Fibroblast of skin of abdomen (primary cell): ENCODE data around the gene PGGHG.

Experiments
- DNase-seq: peaks from one replicate; pipeline ENCODE4 v3.0.0-alpha.2; 2013

Gene PGGHG

DNA sequence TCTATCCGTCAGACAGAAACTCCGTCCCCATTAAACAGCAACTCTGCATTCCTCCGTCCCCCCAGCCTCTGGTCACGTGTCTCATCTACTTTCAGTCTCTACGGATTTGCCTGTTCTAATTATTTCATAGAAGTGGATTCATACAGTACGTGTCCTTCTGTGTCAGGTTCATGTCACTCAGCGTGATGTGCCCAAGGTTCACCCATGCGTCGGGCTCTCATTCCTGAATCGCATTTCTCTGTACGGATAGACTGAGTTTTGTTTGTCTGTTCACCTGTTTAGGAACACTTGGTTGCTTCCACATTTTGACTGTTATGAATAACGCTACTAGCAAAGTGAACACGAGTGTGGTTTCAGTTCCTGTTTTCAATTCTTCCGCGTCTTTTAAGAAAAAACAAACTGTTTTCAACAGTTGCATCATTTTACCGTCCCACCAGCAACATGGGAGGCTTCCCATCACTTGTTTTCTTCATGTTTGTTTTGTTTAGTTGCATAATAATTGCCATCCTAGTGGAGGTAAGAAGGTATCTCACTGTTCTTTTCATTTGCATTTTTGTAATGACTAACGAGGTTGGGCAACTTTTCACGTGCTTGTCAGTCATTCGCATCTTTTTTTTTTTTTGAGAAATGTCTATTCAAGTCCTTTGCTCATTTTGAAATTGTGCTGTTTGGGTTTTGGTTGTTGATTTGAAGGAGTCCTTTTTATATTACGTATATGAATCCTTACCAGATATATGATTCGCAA is 19.6 kb upstream of the PGGHG start:
- DNase-seq, result no peak

DNA sequence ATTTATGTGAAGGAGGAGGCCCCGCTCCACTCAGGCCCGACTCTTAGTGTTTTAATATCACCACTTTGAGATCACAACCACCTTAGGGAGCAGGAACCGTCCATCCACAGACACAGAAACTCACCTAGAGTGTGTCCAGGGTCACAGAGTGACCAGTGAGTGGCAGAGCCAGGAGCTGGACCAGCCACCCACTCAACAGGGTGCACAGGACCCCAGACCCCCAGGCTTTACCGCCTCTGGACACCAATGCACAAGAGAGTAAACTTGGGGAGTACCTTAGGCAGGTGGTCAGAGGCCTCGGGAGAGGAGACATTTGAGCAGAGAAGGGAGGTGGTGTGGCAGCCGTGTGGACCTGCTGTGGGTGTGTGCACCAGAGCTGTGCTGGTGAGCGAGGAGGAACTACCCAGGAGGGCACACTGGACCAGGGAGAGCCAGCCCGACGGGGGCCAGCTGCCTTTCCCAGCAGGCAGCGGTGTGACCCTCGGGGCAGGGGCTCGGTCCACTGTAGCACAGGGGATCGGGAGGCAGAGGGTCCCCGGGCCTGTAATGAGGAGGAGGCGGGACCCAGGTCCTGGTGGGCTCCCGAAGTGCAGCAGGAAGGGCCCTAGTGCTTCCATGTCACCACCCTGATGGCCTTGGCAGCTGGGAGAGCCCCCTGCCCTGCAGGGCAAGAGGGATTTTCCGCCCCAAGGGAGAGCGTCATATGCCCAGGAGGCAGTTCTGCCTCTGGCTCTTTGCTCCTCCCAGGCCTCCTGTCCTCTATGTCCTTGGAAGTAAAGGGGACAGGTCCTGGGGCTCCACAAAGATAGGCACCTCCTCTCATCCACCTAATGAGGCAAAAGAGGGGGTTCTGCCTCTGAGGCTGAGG is 18.2 kb upstream of the PGGHG start:
- DNase-seq, result no peak

- no peak for DNase-seq
Observed at GRCh38 chr11:271319-271715, 17.6 kb upstream of the PGGHG start.

- DNase-seq, result no peak
Observed at GRCh38 chr11:272195-272930, 16.6 kb upstream of the PGGHG start.

DNA sequence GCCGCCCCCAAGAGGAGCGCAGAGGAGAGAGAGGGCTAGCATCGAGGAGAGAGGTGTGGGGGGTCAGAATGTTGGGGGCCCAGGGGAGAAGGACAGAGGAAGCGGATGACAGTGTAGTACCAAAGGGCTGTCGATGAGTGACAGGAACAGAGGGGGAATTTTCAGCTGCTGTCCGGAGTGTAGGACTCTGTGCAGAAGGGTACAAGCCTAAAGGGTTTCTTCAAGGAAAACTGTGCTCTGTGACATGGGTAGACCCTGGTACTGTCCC is 16.1 kb upstream of the PGGHG start:
- DNase-seq, result no peak

DNA sequence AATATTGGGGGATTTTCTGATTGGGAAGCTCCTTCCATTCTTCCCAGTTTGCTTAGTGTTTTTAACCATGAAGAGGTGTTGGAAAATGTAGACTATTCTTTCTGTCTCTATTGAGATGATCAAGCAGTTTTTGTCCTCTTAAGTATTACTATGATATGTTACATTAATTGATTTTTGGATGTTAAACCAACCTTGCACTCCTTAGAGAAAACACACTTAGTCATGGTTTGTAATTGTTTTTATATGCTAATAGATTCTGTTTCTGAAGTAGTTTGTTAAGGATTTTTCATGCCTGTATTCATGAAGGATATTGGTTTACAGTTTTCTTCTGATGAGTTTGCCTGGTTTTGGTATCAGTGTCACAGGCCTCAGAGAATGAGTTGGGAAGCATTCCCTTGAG is 12.7 kb upstream of the PGGHG start:
- no peak for DNase-seq

DNA sequence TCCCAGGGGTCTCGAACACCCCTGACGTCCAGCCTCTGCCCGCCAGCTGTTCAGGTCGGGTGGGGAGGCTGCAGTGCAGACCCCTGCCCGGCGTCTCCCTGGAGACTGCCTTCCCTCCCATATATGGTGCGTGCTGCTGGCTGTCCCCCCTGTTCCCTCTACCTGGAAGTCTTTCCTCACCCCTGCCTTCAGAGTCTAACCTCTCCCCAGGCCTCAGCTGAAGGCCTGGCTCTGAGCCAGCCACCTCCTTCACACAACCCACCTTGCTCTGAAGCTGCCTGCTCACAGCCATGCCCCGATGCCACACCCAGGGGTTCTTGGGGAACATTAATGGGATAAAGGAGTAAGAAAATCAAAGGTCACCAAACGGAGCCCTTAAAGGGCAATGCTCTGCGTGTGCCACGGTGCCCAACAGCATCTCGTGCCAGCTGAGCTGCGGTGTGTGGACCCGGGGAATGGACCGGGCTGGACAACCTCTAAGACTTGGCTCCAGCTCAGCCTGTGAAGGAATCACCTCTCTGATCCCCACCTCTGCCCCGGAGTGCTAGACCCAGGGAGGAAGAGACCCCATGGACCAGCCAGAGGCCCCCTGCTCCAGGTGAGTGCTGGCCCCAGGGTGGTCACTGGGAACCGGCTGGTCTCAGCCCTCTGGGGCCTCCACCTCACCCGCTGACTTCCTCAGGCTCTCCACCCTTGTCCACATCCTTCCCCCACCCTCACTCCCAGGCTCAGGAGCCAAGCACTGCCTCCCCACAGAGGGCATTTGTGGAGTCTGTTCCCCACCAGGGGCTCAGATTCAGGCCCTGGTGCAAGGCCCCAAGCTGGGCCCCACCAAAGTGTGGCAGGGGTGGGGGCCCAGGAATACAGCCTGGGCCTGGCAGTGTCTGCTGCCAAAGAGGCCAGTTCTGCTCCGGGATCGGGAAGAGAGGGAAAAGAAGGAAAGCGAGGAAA is 10.7 kb upstream of the PGGHG start, which contains the start of gene NLRP6:
NLRP6 (plus strand) TSS at position 407 of the 951 bp plus-strand sequence; CDS start at position 570, 163 bp downstream.
- DNase-seq, result no peak

DNA sequence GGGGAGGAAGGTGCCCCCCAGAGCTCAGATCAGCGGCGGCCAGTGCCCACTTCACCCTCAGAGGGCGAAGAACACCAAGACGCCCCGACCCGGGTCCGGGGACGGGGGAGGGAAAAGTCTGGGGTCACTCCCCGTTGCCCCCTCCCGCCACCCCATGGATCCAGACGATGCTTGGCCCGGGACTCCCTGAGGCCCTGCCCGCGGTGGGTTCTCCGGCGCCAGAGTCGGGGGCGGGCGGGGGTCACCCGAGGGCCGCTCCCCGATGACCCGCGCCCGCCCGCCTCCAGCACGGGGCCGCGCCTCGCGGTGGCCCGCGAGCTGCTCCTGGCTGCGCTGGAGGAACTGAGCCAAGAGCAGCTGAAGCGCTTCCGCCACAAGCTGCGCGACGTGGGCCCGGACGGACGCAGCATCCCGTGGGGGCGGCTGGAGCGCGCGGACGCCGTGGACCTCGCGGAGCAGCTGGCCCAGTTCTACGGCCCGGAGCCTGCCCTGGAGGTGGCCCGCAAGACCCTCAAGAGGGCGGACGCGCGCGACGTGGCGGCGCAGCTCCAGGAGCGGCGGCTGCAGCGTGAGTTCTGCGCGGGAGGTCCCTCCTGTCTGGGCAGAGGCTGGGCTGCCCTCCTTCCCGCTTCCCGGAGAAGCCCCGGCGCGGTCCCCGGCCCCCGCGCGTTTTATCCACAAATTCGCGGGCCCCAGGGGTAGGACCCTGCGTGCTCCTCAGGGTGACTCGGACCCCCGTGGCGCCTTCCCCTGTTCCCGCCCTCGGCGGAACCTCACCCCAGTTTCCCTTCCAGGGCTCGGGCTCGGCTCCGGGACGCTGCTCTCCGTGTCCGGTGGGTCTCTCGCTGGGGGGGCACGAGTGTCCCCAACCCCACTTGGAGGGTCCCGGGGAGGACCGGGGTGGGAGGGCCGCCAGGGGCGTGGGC is 9.6 kb upstream of the PGGHG start:
- no peak for DNase-seq

DNA sequence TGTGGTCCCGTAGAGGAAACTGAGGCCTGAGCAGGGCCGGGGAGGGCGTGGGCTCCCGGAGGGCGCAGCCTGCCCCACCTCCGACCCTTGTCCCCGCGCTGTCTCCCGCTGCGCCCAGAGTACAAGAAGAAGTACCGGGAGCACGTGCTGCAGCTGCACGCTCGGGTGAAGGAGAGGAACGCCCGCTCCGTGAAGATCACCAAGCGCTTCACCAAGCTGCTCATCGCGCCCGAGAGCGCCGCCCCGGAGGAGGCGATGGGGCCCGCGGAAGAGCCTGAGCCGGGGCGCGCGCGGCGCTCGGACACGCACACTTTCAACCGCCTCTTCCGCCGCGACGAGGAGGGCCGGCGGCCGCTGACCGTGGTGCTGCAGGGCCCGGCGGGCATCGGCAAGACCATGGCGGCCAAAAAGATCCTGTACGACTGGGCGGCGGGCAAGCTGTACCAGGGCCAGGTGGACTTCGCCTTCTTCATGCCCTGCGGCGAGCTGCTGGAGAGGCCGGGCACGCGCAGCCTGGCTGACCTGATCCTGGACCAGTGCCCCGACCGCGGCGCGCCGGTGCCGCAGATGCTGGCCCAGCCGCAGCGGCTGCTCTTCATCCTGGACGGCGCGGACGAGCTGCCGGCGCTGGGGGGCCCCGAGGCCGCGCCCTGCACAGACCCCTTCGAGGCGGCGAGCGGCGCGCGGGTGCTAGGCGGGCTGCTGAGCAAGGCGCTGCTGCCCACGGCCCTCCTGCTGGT is 8.8 kb upstream of the PGGHG start:
- no peak for DNase-seq

DNA sequence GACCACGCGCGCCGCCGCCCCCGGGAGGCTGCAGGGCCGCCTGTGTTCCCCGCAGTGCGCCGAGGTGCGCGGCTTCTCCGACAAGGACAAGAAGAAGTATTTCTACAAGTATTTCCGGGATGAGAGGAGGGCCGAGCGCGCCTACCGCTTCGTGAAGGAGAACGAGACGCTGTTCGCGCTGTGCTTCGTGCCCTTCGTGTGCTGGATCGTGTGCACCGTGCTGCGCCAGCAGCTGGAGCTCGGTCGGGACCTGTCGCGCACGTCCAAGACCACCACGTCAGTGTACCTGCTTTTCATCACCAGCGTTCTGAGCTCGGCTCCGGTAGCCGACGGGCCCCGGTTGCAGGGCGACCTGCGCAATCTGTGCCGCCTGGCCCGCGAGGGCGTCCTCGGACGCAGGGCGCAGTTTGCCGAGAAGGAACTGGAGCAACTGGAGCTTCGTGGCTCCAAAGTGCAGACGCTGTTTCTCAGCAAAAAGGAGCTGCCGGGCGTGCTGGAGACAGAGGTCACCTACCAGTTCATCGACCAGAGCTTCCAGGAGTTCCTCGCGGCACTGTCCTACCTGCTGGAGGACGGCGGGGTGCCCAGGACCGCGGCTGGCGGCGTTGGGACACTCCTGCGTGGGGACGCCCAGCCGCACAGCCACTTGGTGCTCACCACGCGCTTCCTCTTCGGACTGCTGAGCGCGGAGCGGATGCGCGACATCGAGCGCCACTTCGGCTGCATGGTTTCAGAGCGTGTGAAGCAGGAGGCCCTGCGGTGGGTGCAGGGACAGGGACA is 8.0 kb upstream of the PGGHG start:
- DNase-seq, result no peak

DNA sequence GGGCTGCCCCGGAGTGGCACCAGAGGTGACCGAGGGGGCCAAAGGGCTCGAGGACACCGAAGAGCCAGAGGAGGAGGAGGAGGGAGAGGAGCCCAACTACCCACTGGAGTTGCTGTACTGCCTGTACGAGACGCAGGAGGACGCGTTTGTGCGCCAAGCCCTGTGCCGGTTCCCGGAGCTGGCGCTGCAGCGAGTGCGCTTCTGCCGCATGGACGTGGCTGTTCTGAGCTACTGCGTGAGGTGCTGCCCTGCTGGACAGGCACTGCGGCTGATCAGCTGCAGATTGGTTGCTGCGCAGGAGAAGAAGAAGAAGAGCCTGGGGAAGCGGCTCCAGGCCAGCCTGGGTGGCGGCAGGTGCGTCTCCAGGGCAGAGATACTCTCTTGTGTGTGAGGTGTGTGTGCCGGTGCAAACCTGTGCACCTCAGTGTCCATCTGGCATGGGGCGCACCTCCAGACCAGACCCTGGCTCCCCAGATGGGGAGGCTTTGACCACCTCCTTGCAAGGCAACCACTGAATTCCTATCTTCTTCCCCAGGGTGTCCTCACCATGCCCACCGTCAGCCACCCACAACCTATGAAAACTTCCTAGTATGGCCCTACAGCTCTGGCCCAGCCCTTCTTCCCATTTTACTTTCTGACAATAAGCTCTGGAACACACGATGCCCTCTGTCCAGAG is 7.3 kb upstream of the PGGHG start:
- no peak for DNase-seq

GRCh38 chr11:282171-282570 is 6.8 kb upstream of the PGGHG start:
- no peak for DNase-seq

DNA sequence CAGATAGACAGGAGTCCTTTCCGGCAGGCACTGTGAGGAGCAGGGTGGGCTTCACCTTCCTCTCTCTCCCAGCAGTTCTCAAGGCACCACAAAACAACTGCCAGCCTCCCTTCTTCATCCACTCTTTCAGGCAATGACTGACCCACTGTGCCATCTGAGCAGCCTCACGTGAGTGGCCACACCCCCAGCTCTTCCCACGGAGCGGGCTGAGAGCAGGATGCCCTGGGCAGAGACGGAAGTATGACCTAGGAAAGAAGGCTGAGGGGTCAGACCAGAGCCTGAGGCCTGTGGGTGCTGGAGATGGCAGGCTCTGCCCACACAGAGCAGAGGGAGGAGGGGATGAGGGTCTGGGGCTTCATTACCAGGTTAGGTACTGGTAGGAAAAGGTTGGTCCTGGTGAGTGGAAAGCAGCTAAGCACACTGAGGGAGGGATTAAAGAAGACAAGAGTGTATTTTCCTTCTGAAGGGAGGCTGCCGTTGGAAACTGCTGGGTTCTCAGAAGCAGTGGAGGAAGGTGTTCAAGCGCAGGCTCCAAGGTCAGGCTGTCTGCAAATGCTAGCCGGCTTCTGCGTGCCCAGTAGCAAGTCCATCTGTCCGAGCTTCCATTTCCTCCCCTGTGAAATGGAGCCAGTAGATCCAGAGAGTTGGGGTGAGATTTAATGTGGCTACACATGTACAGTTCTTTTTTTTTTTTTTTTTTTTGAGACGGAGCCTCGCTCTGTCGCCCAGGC is 6.1 kb upstream of the PGGHG start:
- no peak for DNase-seq

DNA sequence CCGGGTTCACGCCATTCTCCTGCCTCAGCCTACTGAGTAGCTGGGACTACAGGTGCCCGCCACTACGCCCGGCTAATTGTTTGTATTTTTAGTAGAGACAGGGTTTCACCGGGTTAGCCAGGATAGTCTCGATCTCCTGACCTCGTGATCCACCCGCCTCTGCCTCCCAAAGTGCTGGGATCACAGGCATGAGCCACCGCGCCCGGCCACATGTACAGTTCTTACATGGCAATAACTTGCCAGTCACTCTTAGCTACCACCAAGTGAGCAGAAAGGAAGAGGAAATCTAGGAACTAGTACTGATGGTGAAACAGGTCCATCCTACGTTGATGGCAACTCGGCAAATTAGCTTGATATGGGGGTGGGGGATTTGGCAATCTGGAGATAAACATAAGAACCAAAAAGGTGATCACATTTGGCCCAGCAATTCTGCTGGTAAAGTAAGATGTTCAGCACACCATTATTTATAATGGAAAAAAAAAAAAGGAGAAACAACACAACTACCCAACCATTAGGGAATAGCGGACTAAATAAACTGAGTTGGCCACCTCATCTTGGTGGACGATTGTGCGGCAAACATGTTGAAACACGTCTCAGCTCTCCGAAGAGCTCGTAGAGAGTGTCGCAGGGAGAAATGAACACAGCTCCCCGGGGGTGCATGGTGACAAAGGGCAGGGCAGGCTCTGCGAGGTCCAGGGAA is 5.4 kb upstream of the PGGHG start:
- DNase-seq, result no peak

- DNase-seq, result no peak
Observed at GRCh38 chr11:284105-285020, 4.6 kb upstream of the PGGHG start.
